Stomach (tissue), 9 donors: ENCODE measurements around the gene RIC1. TPM values are rescaled to one million over a fixed set of nuclear protein-coding genes. Genes with fewer than 3 reads are reported as not detected.
A peak's percentile ranks its signal among the peaks of the same experiment; 100 is the strongest.

Experiments used
- DNase-seq, 2 donors: peaks; one replicate each; pipeline versions ENCODE4 v3.0.0 to v3.0.0-alpha.2; 2013 to 2019
- H3K27ac ChIP-seq, 5 donors: fragments of 200-600 bp in 4 of 5; sonication (generic) in 4 of 5; one replicate each; pipeline ENCODE4 v1.5.1; 2013 to 2019; ENCODE audit warnings: mild to moderate bottlenecking in 1 of 5, moderate library complexity in 1 of 5
- H3K27me3 ChIP-seq, 3 donors: fragments of 200-600 bp; sonication (generic); one replicate each; pipeline ENCODE4 v1.5.1; 2017 to 2019; ENCODE audit warnings: mixed run types in 1 of 3
- H3K36me3 ChIP-seq, 4 donors: fragments of 200-600 bp; sonication (generic); 1 replicate in 3 of 4; 2 replicates in 1 of 4; pipeline ENCODE4 v1.5.1; 2016 to 2019
- H3K4me1 ChIP-seq, 4 donors: fragments of 200-600 bp; sonication (generic); one replicate each; pipeline ENCODE4 v1.5.1; 2016 to 2019
- H3K4me3 ChIP-seq, 4 donors: fragments of 200-600 bp; sonication (generic) in 3 of 4; one replicate each; pipeline ENCODE4 v1.5.1; 2016 to 2019; ENCODE audit warnings: mild to moderate bottlenecking in 1 of 4
- H3K9me3 ChIP-seq, 4 donors: fragments of 200-600 bp; sonication (generic); one replicate each; pipeline ENCODE4 v1.5.1; 2016 to 2019
- CTCF ChIP-seq, 7 experiments: fragments of 450-650 bp in 4 of 7; fragments of 200-600 bp in 3 of 7; sonication (generic) in 3 of 7; IDR thresholded peaks; one replicate each; pipeline ENCODE4 v1.5.1; 2016 to 2019; ENCODE audit warnings: antibody characterized with exemption in 7 of 7, control low read depth in 2 of 7, mild to moderate bottlenecking in 1 of 7
- EP300 ChIP-seq: sonication (generic); formaldehyde crosslinking; IDR thresholded peaks from one replicate; pipeline ENCODE4 v1.6.1; 2017; ENCODE audit warnings: antibody characterized with exemption
- POLR2A ChIP-seq, 4 donors: fragments of 450-650 bp; IDR thresholded peaks; one replicate each; pipeline ENCODE4 v1.6.1; 2016; ENCODE audit warnings: antibody characterized with exemption in 4 of 4, control low read depth in 2 of 4, mild to moderate bottlenecking in 1 of 4, moderate library complexity in 1 of 4
- POLR2AphosphoS5 ChIP-seq, 3 donors: sonication (generic); formaldehyde crosslinking; IDR thresholded peaks; one replicate each; pipeline ENCODE4 v1.6.1; 2016; ENCODE audit warnings: antibody characterized with exemption in 3 of 3
- WGBS, 5 donors: extraction: QIAGEN DNeasy Blood & Tissue Kit in 3 of 5; methylation state at CpG; one replicate each; pipeline versions ENCODE4 v1.1.5 to v1.1.7; 2013 to 2018; 5-methylcytosine and 5-hydroxymethylcytosine counted together
- intact Hi-C: fragments of 100-400 bp; cut with DNase I; formaldehyde crosslinking; loops from one replicate; pipeline ENCODE4 v1.15.1; 2023; ENCODE audit warnings: low total_unique reads
- polyA plus RNA-seq, 3 donors: library from polyadenylated mRNA; stranded (reverse); fragments of 200-250 nt; gene quantifications; one replicate each; pipeline ENCODE4 v1.2.3, GENCODE V29; 2013
- total RNA-seq, 5 donors: library from RNA; depleted of rRNA; stranded (reverse); fragments of >200 nt; gene quantifications; one replicate each; pipeline versions ENCODE4 v1.1.0 to v1.2.3, GENCODE V29; 2014 to 2016
- donor health status: healthy with polysubstance abuse.
- donor health status: Bipolar disorder and iron deficiency.
- donor health status: healthy.

The RIC1 gene
- total and polyA plus RNA-seq, 8 donors: 3.2 to 67.9 (median 10.8) TPM

GRCh38 chr9:5582835-5583195 is 46.1 kb upstream of the RIC1 start:
- TF ChIP-seq EP300 (no peak), POLR2AphosphoS5 (IDR thresholded peaks at IDR 0.05) (no peak), CTCF (IDR thresholded peaks at IDR 0.05) (no peak), POLR2A (IDR thresholded peaks at IDR 0.05) (no peak)
- intact Hi-C loops: loop anchor here (10.0 kb wide), 1 partner anchor 118 kb away; no protein-coding TSS in a partner anchor
- H3K4me3 ChIP-seq: no peak overlapping the region
- peak in 1 of 2 donors; percentile 61 for DNase-seq
- H3K27ac ChIP-seq: no peak overlapping the region
- no peaks in the 10 kb centered on the region for H3K4me1 ChIP-seq
- no peaks in the 10 kb centered on the region for H3K27me3 ChIP-seq
- WGBS, 5 donors: 10 to 20% (median 18%) methylated on average over 2 of the region's 2 CpGs
- no peaks in the 10 kb centered on the region for H3K9me3 ChIP-seq
- no peaks in the 10 kb centered on the region for H3K36me3 ChIP-seq

GRCh38 chr9:5586391-5586802 is 42.5 kb upstream of the RIC1 start:
- DNase-seq: no peak
- Histone ChIP-seq H3K27ac (no peak overlapping the region), H3K9me3 (no peaks in the 10 kb centered on the region), H3K4me3 (no peak overlapping the region), H3K27me3 (no peaks in the 10 kb centered on the region), H3K4me1 (peaks cover 0 to 5% (median 2%) of the 10 kb centered on the region in 4 donors), H3K36me3 (no peaks in the 10 kb centered on the region)
- intact Hi-C loops: loop anchor here (10.0 kb wide), 1 partner anchor 122 kb away; no protein-coding TSS in a partner anchor
- TF ChIP-seq CTCF (IDR thresholded peaks at IDR 0.05): no peak
- TF ChIP-seq EP300: no peak
- TF ChIP-seq POLR2A (IDR thresholded peaks at IDR 0.05): no peak
- no peak for TF ChIP-seq POLR2AphosphoS5 (IDR thresholded peaks at IDR 0.05)

DNA sequence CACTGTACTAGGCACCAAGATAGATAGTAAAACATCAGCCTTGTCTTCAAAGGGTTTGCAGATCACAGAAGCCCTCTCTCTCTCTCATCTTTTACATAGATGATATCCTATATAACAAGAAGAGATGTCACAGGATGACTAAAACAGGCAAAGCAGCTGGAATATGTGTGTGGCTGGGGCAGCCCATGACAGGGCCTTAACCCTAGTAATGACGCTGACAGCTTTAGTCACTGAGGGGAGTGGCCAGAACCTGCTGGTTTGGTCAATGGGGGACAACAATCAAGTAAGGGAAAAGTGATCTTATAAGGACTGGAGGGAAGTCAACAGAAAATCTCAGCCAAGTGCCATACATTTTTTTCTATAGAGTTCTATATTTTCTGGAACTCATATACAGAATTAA is 41.9 kb upstream of the RIC1 start:
- WGBS, 5 donors: 67 to 93% (median 79%) methylated on average over 1 of the region's 1 CpG
- intact Hi-C loops: loop anchor here (10.0 kb wide), 1 partner anchor 122 kb away; no protein-coding TSS in a partner anchor

GRCh38 chr9:5592231-5592630 is 36.7 kb upstream of the RIC1 start:
- Histone ChIP-seq H3K27ac (no peak overlapping the region), H3K9me3 (no peaks in the 10 kb centered on the region), H3K27me3 (no peaks in the 10 kb centered on the region), H3K36me3 (no peaks in the 10 kb centered on the region), H3K4me1 (peaks cover 0 to 5% (median 2%) of the 10 kb centered on the region in 4 donors), H3K4me3 (no peak overlapping the region)
- no peak for DNase-seq
- intact Hi-C loops: loop anchor here (10.0 kb wide), 1 partner anchor 837 kb away; no protein-coding TSS in a partner anchor
- TF ChIP-seq EP300: no peak
- no peak for TF ChIP-seq CTCF (IDR thresholded peaks at IDR 0.05)
- no peak for TF ChIP-seq POLR2A (IDR thresholded peaks at IDR 0.05)
- no peak for TF ChIP-seq POLR2AphosphoS5 (IDR thresholded peaks at IDR 0.05)
- 78 to 90% (median 79%) methylated on average over 3 of the region's 3 CpGs for WGBS, 5 donors

More for the DNA sequence above, 41.9 kb upstream of the RIC1 start:
- H3K9me3 ChIP-seq: no peaks in the 10 kb centered on the region
- H3K27ac ChIP-seq: no peak overlapping the region
- no peaks in the 10 kb centered on the region for H3K27me3 ChIP-seq
- H3K4me3 ChIP-seq: no peak overlapping the region
- TF ChIP-seq POLR2A (IDR thresholded peaks at IDR 0.05) (no peak), EP300 (no peak), CTCF (IDR thresholded peaks at IDR 0.05) (no peak), POLR2AphosphoS5 (IDR thresholded peaks at IDR 0.05) (no peak)
- DNase-seq: no peak
- peaks cover 0 to 5% (median 2%) of the 10 kb centered on the region in 4 donors for H3K4me1 ChIP-seq
- H3K36me3 ChIP-seq: no peaks in the 10 kb centered on the region
